ENCODE results near the gene OR5H1. TPM values are rescaled to one million over a fixed set of nuclear protein-coding genes. Genes with fewer than 3 reads are reported as not detected.

OR5H1 gene
- not detected for total RNA-seq

- no peak for DNase-seq (ENCODE audit: low spot score)
- no peak within 1 kb of the TSS for H3K4me3 ChIP-seq
- TF ChIP-seq CTCF (IDR thresholded peaks at IDR 0.05), result no peak
- no peaks in the 10 kb centered on the region for H3K4me1 ChIP-seq
- H3K27ac ChIP-seq, result no peak within 1 kb of the TSS
- H3K9me3 ChIP-seq, result no peaks in the 10 kb centered on the region
- H3K36me3 ChIP-seq, result no peaks in the 10 kb centered on the region
- no peaks in the 10 kb centered on the region for H3K27me3 ChIP-seq
These were observed at the start of gene OR5H1 for GRCh38 chr3:98130421-98130820. TSS of gene OR5H1 (plus strand) at chr3:98130721. CDS start at chr3:98132698, 1,977 bp downstream.

GRCh38 chr3:98086873-98087272 is 43.6 kb upstream of the OR5H1 start, which contains the start of gene OR5AC2:
TSS of gene OR5AC2 (plus strand) at chr3:98087173. CDS start at chr3:98087173, 0 bp downstream.
- Histone ChIP-seq H3K4me1 (no peaks in the 10 kb centered on the region), H3K9me3 (no peaks in the 10 kb centered on the region), H3K27me3 (no peaks in the 10 kb centered on the region), H3K27ac (no peak within 1 kb of the TSS), H3K4me3 (no peak within 1 kb of the TSS), H3K36me3 (no peaks in the 10 kb centered on the region)
- no peak for TF ChIP-seq CTCF (IDR thresholded peaks at IDR 0.05)
- no peak for DNase-seq (ENCODE audit: low spot score)

GRCh38 chr3:98095882-98096281 is 34.6 kb upstream of the OR5H1 start:
- H3K27me3 ChIP-seq, result no peaks in the 10 kb centered on the region
- no peak overlapping the region for H3K4me3 ChIP-seq
- no peaks in the 10 kb centered on the region for H3K4me1 ChIP-seq
- no peak for DNase-seq (ENCODE audit: low spot score)
- no peak for TF ChIP-seq CTCF (IDR thresholded peaks at IDR 0.05)
- no peak overlapping the region for H3K27ac ChIP-seq
- H3K9me3 ChIP-seq, result no peaks in the 10 kb centered on the region
- no peaks in the 10 kb centered on the region for H3K36me3 ChIP-seq

GRCh38 chr3:98099848-98100247 is 30.7 kb upstream of the OR5H1 start:
- no peak for DNase-seq (ENCODE audit: low spot score)
- Histone ChIP-seq H3K27ac (no peak overlapping the region), H3K36me3 (no peaks in the 10 kb centered on the region), H3K4me1 (no peaks in the 10 kb centered on the region), H3K9me3 (no peaks in the 10 kb centered on the region), H3K4me3 (no peak overlapping the region), H3K27me3 (no peaks in the 10 kb centered on the region)
- no peak for TF ChIP-seq CTCF (IDR thresholded peaks at IDR 0.05)

GRCh38 chr3:98108162-98108561 is 22.4 kb upstream of the OR5H1 start:
- Histone ChIP-seq H3K36me3 (no peaks in the 10 kb centered on the region), H3K27ac (no peak overlapping the region), H3K9me3 (peaks cover 0 to 24% of the 10 kb centered on the region in 2 donors), H3K4me1 (no peaks in the 10 kb centered on the region), H3K4me3 (no peak overlapping the region), H3K27me3 (no peaks in the 10 kb centered on the region)
- no peak for DNase-seq (ENCODE audit: low spot score)
- no peak for TF ChIP-seq CTCF (IDR thresholded peaks at IDR 0.05)

- no peak for TF ChIP-seq CTCF (IDR thresholded peaks at IDR 0.05)
- H3K27me3 ChIP-seq, result no peaks in the 10 kb centered on the region
- no peak for DNase-seq (ENCODE audit: low spot score)
- H3K9me3 ChIP-seq, result peaks cover 0 to 24% of the 10 kb centered on the region in 2 donors
- no peaks in the 10 kb centered on the region for H3K36me3 ChIP-seq
- no peak overlapping the region for H3K4me3 ChIP-seq
- no peak overlapping the region for H3K27ac ChIP-seq
- no peaks in the 10 kb centered on the region for H3K4me1 ChIP-seq
These were observed 20.5 kb upstream of the OR5H1 start for GRCh38 chr3:98109807-98110549.
